HEK293 (cell line): ENCODE measurements around the gene MAN2A2.

Experiments used
- BCL11B ChIP-seq: fragments of 450-650 bp; formaldehyde crosslinking; IDR thresholded peaks from 2 replicates; pipeline ENCODE4 v1.5.1; 2016; ENCODE audit warnings: low read depth, missing biosample characterization, missing genetic modification characterization
- CTCF ChIP-seq: fragments of 450-650 bp; formaldehyde crosslinking; IDR thresholded peaks from 2 replicates; pipeline ENCODE4 v1.5.1; 2016; ENCODE audit warnings: missing biosample characterization, missing genetic modification characterization
- GLI2 ChIP-seq: fragments of 450-650 bp; formaldehyde crosslinking; IDR thresholded peaks from 2 replicates; pipeline ENCODE4; 2017; ENCODE audit warnings: missing biosample characterization, missing genetic modification characterization, low read depth, borderline replicate concordance
- PRDM2 ChIP-seq: fragments of 450-650 bp; formaldehyde crosslinking; IDR thresholded peaks from 2 replicates; pipeline ENCODE4 v1.5.1; 2016; ENCODE audit warnings: missing biosample characterization, missing genetic modification characterization, borderline replicate concordance
- REST ChIP-seq: fragments of 450-650 bp; formaldehyde crosslinking; IDR thresholded peaks from 2 replicates; pipeline ENCODE4 v1.5.1; 2016; ENCODE audit warnings: missing biosample characterization, missing genetic modification characterization
- ZBTB26 ChIP-seq: fragments of 450-650 bp; formaldehyde crosslinking; optimal IDR thresholded peaks from 2 replicates; pipeline ENCODE3; 2016; ENCODE audit warnings: missing biosample characterization, mild to moderate bottlenecking, missing genetic modification characterization
- ZBTB7A ChIP-seq: fragments of 450-650 bp; formaldehyde crosslinking; IDR thresholded peaks from 2 replicates; pipeline ENCODE4 v1.5.1; 2016; ENCODE audit warnings: low read depth, missing biosample characterization, missing genetic modification characterization
- ZNF280D ChIP-seq: fragments of 450-650 bp; formaldehyde crosslinking; IDR thresholded peaks from 2 replicates; pipeline ENCODE4 v1.5.1; 2016; ENCODE audit warnings: missing biosample characterization, missing genetic modification characterization
- ZNF600 ChIP-seq: fragments of 450-650 bp; formaldehyde crosslinking; IDR thresholded peaks from 2 replicates; pipeline ENCODE4 v1.5.1; 2016; ENCODE audit warnings: missing biosample characterization, missing genetic modification characterization
- ZNF654 ChIP-seq: fragments of 450-650 bp; formaldehyde crosslinking; IDR thresholded peaks from 2 replicates; pipeline ENCODE4 v1.5.1; 2016; ENCODE audit warnings: low read depth, missing biosample characterization, missing genetic modification characterization
- ZNF776 ChIP-seq: fragments of 450-650 bp; formaldehyde crosslinking; IDR thresholded peaks from 2 replicates; pipeline ENCODE4 v1.5.0; 2017; ENCODE audit warnings: missing biosample characterization, missing genetic modification characterization, borderline replicate concordance

- TF ChIP-seq CTCF (peak; percentile 96), ZBTB7A (tag by site-specific recombination) (no peak), GLI2 (tag by site-specific recombination) (no peak), REST (tag by site-specific recombination) (no peak), BCL11B (tag by site-specific recombination) (no peak), PRDM2 (tag by site-specific recombination) (no peak), ZNF600 (tag by site-specific recombination) (peak; percentile 100), ZBTB26 (peak; percentile 61), ZNF280D (tag by site-specific recombination) (no peak), ZNF654 (no peak), ZNF776 (tag by site-specific recombination) (no peak)
These were observed 28.9 kb downstream of the MAN2A2 start, which contains the start of gene HDDC3 for GRCh38 chr15:90931828-90932659.
